Activated CD8-positive, alpha-beta T cell treated with anti-CD3 and anti-CD28 coated beads for 36 hours (primary cell): ENCODE measurements around the gene CCDC154. TPM values are rescaled to one million over a fixed set of nuclear protein-coding genes. Genes with fewer than 3 reads are reported as not detected.

Experiments
- ATAC-seq: fragments of 200-7000 bp; cut with Tn5 transposase; one replicate; pipeline ENCODE4 v1.10.0; 2021; ENCODE audit warnings: mild to moderate bottlenecking, moderate library complexity
- CTCF ChIA-PET: fragments of 350-600 bp; sonication (Branson Sonifier 250); formaldehyde crosslinking; loops from one replicate; lab custom pipeline; 2021; ENCODE audit warnings: antibody characterized with exemption; lab: Charles Lee
- POLR2A ChIA-PET: fragments of 350-600 bp; sonication (Branson Sonifier 250); formaldehyde crosslinking; loops from one replicate; lab custom pipeline; 2021; ENCODE audit warnings: antibody characterized with exemption; lab: Charles Lee
- DNase-seq: peaks from one replicate; pipeline ENCODE4 v3.0.0-alpha.2; 2020
- H3K27ac Mint-ChIP-seq: one replicate; pipeline ENCODE4 v1.8.0; 2021; ENCODE audit warnings: mild to moderate bottlenecking, mixed read lengths
- H3K27me3 Mint-ChIP-seq: one replicate; pipeline ENCODE4 v1.8.0; 2021; ENCODE audit warnings: mixed read lengths
- H3K36me3 Mint-ChIP-seq: one replicate; pipeline ENCODE4 v1.8.0; 2021; ENCODE audit warnings: low read depth, mixed read lengths
- H3K4me1 Mint-ChIP-seq: one replicate; pipeline ENCODE4 v1.8.0; 2021; ENCODE audit warnings: low read depth, mixed read lengths
- H3K4me3 Mint-ChIP-seq: one replicate; pipeline ENCODE4 v1.8.0; 2021; ENCODE audit warnings: mild to moderate bottlenecking, moderate library complexity, mixed read lengths
- H3K9me3 Mint-ChIP-seq: one replicate; pipeline ENCODE4 v1.8.0; 2021; ENCODE audit warnings: mixed read lengths
- CTCF ChIP-seq: fragments of 200-600 bp; IDR thresholded peaks from one replicate; pipeline ENCODE4 v1.8.0; 2022; ENCODE audit warnings: antibody characterized with exemption, mild to moderate bottlenecking
- intact Hi-C: fragments of 100-400 bp; cut with micrococcal nuclease; formaldehyde crosslinking; loops from one replicate; pipeline ENCODE4 v1.10.0; 2022
- total RNA-seq, 2 experiments: library from RNA; stranded (reverse); gene quantifications; one replicate each; pipeline ENCODE4 v1.2.3, GENCODE V29; 2021

CCDC154 gene
- total RNA-seq, 2 experiments from 2014 or later = 1.3 to 1.4 TPM

- ChIA-PET CTCF (interaction anchor here (1.3 to 1.5 kb wide), 2 partner anchors 34 to 50 kb away, joined by 3 to 6 read pairs; no protein-coding TSS in a partner anchor), POLR2A (no interaction called here)
- Mint-ChIP-seq H3K9me3 (no peaks in the 10 kb centered on the region), H3K4me3 (peak overlapping the region; percentile 83), H3K4me1 (peaks cover 29% of the 10 kb centered on the region), H3K27ac (peak overlapping the region; percentile 85), H3K27me3 (no peaks in the 10 kb centered on the region), H3K36me3 (peaks cover 7% of the 10 kb centered on the region)
- peak; percentile 93 for TF ChIP-seq CTCF
- intact Hi-C loops = no loop called here
- DNase-seq (peak; percentile 81), ATAC-seq (peak; percentile 70)
These were observed 30.4 kb downstream of the CCDC154 start for GRCh38 chr16:1413684-1414531.

GRCh38 chr16:1412847-1413246, 31.5 kb downstream of the CCDC154 start:
- no peak for TF ChIP-seq CTCF
- DNase-seq = no peak
- Mint-ChIP-seq H3K27ac (no peak overlapping the region), H3K4me3 (peak overlapping the region; percentile 29), H3K27me3 (no peaks in the 10 kb centered on the region), H3K9me3 (no peaks in the 10 kb centered on the region), H3K4me1 (peaks cover 22% of the 10 kb centered on the region), H3K36me3 (peaks cover 3% of the 10 kb centered on the region)
- ChIA-PET POLR2A (interaction anchor here (2.4 kb wide), 1 partner anchor 8 kb away, joined by 7 read pairs; the partner anchor contains the start of gene UQCC4), CTCF (interaction anchor here (0.9 to 1.5 kb wide), 4 partner anchors 47 to 112 kb away, joined by 3 to 6 read pairs (median 3); no protein-coding TSS in a partner anchor)
- intact Hi-C loops = no loop called here
- ATAC-seq = no peak

GRCh38 chr16:1408171-1408837, 36.1 kb downstream of the CCDC154 start:
- Mint-ChIP-seq H3K27me3 (no peaks in the 10 kb centered on the region), H3K9me3 (no peaks in the 10 kb centered on the region), H3K4me1 (peaks cover 15% of the 10 kb centered on the region), H3K4me3 (peak overlapping the region; percentile 73), H3K36me3 (no peaks in the 10 kb centered on the region), H3K27ac (no peak overlapping the region)
- ChIA-PET POLR2A (interaction anchor here (0.7 to 1.8 kb wide), 4 partner anchors 13 to 242 kb away, joined by 3 to 8 read pairs (median 4); partner anchors contain the start of genes UBE2I and UQCC4), CTCF (interaction anchor here (1.2 to 1.8 kb wide), 3 partner anchors 43 to 48 kb away, joined by 3 to 6 read pairs (median 5); no protein-coding TSS in a partner anchor)
- DNase-seq = peak; percentile 95
- intact Hi-C loops = no loop called here
- peak; percentile 96 for ATAC-seq
- no peak for TF ChIP-seq CTCF

- no peak for ATAC-seq
- H3K4me1 Mint-ChIP-seq = peaks cover 14% of the 10 kb centered on the region
- peak overlapping the region; percentile 34 for H3K27ac Mint-ChIP-seq
- intact Hi-C loops = no loop called here
- ChIA-PET CTCF (interaction anchor here (1.2 to 1.8 kb wide), 3 partner anchors 43 to 47 kb away, joined by 3 to 6 read pairs (median 5); no protein-coding TSS in a partner anchor), POLR2A (interaction anchor here (0.7 to 1.8 kb wide), 3 partner anchors 13 to 99 kb away, joined by 3 to 8 read pairs (median 4); partner anchors contain the start of genes UBE2I and UQCC4)
- peak overlapping the region; percentile 73 for H3K4me3 Mint-ChIP-seq
- no peak for DNase-seq
- H3K9me3 Mint-ChIP-seq = no peaks in the 10 kb centered on the region
- no peaks in the 10 kb centered on the region for H3K36me3 Mint-ChIP-seq
- TF ChIP-seq CTCF = no peak
- no peaks in the 10 kb centered on the region for H3K27me3 Mint-ChIP-seq
These were observed 36.6 kb downstream of the CCDC154 start for GRCh38 chr16:1407753-1408152.
